ENCODE data around the gene MPIG6B. TPM values are rescaled to one million over a fixed set of nuclear protein-coding genes. Genes with fewer than 3 reads are reported as not detected.

MPIG6B gene
- total RNA-seq, 1 experiment from 2014 or later, result not detected

- no TSS peak for BruUV-seq (replicated peaks)
- POLR2A ChIA-PET, result interaction anchor here (0.7 kb wide), 1 partner anchor 26 kb away, joined by 3 read pairs; no protein-coding TSS in a partner anchor
- H3K27me3 Mint-ChIP-seq (ENCODE audit: insufficient read depth, unreplicated experiment), result no peaks in the 10 kb centered on the region
- peaks cover 35% of the 10 kb centered on the region for H3K36me3 Mint-ChIP-seq (ENCODE audit: insufficient read depth, unreplicated experiment)
- H3K9me3 Mint-ChIP-seq (ENCODE audit: unreplicated experiment), result no peaks in the 10 kb centered on the region
- DNase-seq (ENCODE audit: unreplicated experiment), result no peak
- CTCF ChIA-PET, result interaction anchor here (0.6 to 0.7 kb wide), 3 partner anchors 82 to 288 kb away, joined by 3 to 4 read pairs (median 3); no protein-coding TSS in a partner anchor
- H3K4me3 Mint-ChIP-seq (ENCODE audit: unreplicated experiment), result no peak overlapping the region
- intact Hi-C loops (cut with micrococcal nuclease), result no loop called here
- TF ChIP-seq, protein P1, sequence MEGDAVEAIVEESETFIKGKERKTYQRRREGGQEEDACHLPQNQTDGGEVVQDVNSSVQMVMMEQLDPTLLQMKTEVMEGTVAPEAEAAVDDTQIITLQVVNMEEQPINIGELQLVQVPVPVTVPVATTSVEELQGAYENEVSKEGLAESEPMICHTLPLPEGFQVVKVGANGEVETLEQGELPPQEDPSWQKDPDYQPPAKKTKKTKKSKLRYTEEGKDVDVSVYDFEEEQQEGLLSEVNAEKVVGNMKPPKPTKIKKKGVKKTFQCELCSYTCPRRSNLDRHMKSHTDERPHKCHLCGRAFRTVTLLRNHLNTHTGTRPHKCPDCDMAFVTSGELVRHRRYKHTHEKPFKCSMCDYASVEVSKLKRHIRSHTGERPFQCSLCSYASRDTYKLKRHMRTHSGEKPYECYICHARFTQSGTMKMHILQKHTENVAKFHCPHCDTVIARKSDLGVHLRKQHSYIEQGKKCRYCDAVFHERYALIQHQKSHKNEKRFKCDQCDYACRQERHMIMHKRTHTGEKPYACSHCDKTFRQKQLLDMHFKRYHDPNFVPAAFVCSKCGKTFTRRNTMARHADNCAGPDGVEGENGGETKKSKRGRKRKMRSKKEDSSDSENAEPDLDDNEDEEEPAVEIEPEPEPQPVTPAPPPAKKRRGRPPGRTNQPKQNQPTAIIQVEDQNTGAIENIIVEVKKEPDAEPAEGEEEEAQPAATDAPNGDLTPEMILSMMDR (IDR thresholded peaks at IDR 0.05; ENCODE audit: unreplicated experiment), result no peak
- no peak overlapping the region for H3K27ac Mint-ChIP-seq (ENCODE audit: low read depth, unreplicated experiment)
- H3K4me1 Mint-ChIP-seq (ENCODE audit: insufficient read depth, unreplicated experiment), result peaks cover 6% of the 10 kb centered on the region
These were observed 35.9 kb upstream of the MPIG6B start for GRCh38 chr6:31687321-31687720.

DNA sequence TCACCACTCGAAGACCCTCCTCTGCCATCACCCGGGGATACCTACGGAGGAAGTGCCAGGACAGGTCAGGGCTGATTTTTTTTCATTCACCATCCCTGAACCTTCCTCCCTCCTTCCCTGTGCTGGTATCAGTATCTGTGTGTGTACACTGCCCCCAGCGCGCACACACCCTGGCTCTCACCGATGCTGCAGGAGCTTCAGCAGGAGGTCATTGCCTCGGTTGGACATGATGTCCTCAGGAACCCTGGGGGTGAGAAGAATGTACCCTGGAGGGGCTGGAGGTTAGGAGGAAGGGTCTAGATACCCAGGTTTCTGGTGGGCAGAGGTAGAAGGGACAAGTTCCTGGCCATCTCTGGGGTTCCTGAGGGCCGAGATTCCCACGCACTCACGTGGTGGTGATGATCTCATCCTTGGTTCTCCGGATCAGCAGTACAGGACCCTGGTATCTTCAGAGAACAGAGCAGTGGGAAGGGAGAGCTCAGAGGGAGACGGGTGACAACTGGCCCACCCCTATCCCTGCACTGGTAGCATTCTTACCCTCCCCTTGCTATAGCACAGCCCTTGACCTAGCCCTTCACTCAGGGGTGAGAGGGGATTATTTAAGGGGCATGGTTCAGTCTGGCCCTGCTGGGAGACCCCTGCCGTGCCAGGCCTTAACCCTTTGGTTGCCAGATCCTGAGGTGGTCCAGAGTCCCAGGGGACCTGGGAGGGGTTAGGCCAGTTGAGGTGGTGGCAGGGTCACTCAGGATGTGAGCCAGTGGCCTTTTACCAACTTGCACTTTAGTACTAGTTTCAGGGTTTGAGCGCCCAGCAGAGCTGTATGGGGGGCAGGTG, 35.1 kb upstream of the MPIG6B start:
- no peak overlapping the region for H3K4me3 Mint-ChIP-seq (ENCODE audit: unreplicated experiment)
- no TSS peak for BruUV-seq (replicated peaks)
- POLR2A ChIA-PET, result interaction anchor here (0.7 kb wide), 1 partner anchor 27 kb away, joined by 3 read pairs; no protein-coding TSS in a partner anchor
- no peaks in the 10 kb centered on the region for H3K9me3 Mint-ChIP-seq (ENCODE audit: unreplicated experiment)
- intact Hi-C loops (cut with micrococcal nuclease), result no loop called here
- peaks cover 6% of the 10 kb centered on the region for H3K4me1 Mint-ChIP-seq (ENCODE audit: insufficient read depth, unreplicated experiment)
- DNase-seq (ENCODE audit: unreplicated experiment), result no peak
- TF ChIP-seq, protein P1 (IDR thresholded peaks at IDR 0.05; ENCODE audit: unreplicated experiment), result no peak
- CTCF ChIA-PET, result interaction anchor here (0.6 to 0.7 kb wide), 4 partner anchors 145 to 287 kb away, joined by 3 to 4 read pairs (median 3); no protein-coding TSS in a partner anchor
- H3K27me3 Mint-ChIP-seq (ENCODE audit: insufficient read depth, unreplicated experiment), result no peaks in the 10 kb centered on the region
- H3K36me3 Mint-ChIP-seq (ENCODE audit: insufficient read depth, unreplicated experiment), result peaks cover 42% of the 10 kb centered on the region
- H3K27ac Mint-ChIP-seq (ENCODE audit: low read depth, unreplicated experiment), result no peak overlapping the region

GRCh38 chr6:31689249-31690110, 33.7 kb upstream of the MPIG6B start:
- CTCF ChIA-PET, result interaction anchor here (0.9 to 2.2 kb wide), 3 partner anchors 8 to 22 kb away, joined by 3 to 9 read pairs (median 3); partner anchors contain the start of gene LY6G5C
- peaks cover 6% of the 10 kb centered on the region for H3K4me1 Mint-ChIP-seq (ENCODE audit: insufficient read depth, unreplicated experiment)
- no peaks in the 10 kb centered on the region for H3K27me3 Mint-ChIP-seq (ENCODE audit: insufficient read depth, unreplicated experiment)
- intact Hi-C loops (cut with micrococcal nuclease), result no loop called here
- TF ChIP-seq, protein P1 (IDR thresholded peaks at IDR 0.05; ENCODE audit: unreplicated experiment), result no peak
- POLR2A ChIA-PET, result interaction anchor here (0.7 to 1.0 kb wide), 2 partner anchors 9 to 38 kb away, joined by 3 read pairs; partner anchors contain the start of gene LY6G5C
- BruUV-seq (replicated peaks), result no TSS peak
- no peak for DNase-seq (ENCODE audit: unreplicated experiment)
- no peak overlapping the region for H3K27ac Mint-ChIP-seq (ENCODE audit: low read depth, unreplicated experiment)
- H3K4me3 Mint-ChIP-seq (ENCODE audit: unreplicated experiment), result no peak overlapping the region
- H3K9me3 Mint-ChIP-seq (ENCODE audit: unreplicated experiment), result no peaks in the 10 kb centered on the region
- H3K36me3 Mint-ChIP-seq (ENCODE audit: insufficient read depth, unreplicated experiment), result peaks cover 54% of the 10 kb centered on the region
